HG03108 (cell line): ENCODE measurements around the gene POLR2A.

ENCODE experiments used
- ATAC-seq: cut with Tn5 transposase; IDR thresholded peaks from one replicate; pipeline ENCODE4 v1.9.1; 2021; ENCODE audit warnings: moderate library complexity; ENCODE audit not compliant: unreplicated experiment

The POLR2A gene

DNA sequence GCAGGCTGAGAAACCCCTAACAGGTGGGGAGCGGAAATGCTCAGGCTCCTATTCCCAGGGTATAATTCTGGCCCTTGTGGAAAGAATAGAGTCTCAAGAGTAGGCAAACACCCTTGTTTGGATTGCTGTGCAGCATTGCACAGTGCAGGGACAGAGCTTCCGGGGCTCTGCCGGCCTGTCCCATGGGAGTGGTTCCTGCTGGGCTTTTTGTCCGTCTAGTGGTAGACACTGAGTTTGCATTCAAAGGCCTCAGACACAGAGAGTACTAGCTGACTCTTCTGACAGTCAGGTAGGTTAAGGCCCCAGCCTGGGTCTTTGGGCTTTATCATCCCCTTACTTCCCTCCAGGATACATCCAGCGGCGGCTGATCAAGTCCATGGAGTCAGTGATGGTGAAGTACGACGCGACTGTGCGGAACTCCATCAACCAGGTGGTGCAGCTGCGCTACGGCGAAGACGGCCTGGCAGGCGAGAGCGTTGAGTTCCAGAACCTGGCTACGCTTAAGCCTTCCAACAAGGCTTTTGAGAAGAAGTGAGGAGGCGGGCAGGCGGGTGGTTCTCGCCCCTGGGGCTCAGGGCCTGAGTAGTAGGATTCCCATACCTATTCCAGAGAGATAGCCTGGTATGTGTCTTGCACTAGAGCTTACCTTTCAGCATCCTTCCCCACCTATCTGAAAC, 18.1 kb downstream of the POLR2A start:
- ATAC-seq, result no peak

DNA sequence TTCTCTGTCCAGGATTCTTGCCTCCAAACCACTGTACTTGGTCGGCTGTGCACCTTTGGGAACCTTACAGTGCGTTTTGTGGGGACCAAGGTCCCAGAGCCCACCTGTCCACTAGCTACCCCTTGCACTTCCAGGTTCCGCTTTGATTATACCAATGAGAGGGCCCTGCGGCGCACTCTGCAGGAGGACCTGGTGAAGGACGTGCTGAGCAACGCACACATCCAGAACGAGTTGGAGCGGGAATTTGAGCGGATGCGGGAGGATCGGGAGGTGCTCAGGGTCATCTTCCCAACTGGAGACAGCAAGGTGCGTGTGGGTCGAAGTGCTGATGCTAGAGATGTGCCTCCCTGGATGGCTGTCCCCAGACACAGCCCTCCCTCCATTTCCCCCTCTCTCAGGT, 18.8 kb downstream of the POLR2A start:
- ATAC-seq, result no peak

DNA sequence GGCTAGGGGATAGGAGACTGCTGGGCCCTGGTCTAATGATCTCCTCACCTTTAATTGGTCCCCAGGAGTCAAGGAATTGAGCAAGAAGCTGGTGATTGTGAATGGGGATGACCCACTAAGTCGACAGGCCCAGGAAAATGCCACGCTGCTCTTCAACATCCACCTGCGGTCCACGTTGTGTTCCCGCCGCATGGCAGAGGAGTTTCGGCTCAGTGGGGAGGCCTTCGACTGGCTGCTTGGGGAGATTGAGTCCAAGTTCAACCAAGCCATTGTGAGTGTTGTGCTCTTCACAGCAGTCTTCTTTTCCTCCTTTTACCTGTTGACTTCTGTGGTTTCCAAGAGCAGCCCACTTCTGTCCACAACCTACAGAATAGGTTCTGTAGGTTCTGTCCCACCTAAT, 19.4 kb downstream of the POLR2A start:
- ATAC-seq, result no peak

DNA sequence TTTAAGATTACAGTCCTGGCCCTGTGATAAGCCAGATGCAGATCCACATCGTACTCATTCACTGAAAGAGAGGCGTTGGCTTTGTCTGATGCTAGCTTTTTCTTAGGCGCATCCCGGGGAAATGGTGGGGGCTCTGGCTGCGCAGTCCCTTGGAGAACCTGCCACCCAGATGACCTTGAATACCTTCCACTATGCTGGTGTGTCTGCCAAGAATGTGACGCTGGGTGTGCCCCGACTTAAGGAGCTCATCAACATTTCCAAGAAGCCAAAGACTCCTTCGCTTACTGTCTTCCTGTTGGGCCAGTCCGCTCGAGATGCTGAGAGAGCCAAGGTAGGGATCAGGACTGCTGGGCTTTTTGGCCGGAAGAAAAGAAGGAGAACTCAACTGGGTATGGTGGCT, 24.0 kb downstream of the POLR2A start:
- ATAC-seq, result no peak

DNA sequence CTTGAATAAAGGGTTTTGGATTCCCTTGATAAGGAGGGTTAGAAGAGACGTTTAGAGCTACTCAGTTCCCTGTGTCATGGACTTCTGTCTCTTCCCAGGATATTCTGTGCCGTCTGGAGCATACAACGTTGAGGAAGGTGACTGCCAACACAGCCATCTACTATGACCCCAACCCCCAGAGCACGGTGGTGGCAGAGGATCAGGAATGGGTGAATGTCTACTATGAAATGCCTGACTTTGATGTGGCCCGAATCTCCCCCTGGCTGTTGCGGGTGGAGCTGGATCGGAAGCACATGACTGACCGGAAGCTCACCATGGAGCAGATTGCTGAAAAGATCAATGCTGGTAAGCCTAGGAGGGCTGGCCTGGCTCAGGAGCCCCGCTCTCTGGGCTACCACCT, 24.7 kb downstream of the POLR2A start:
- no peak for ATAC-seq

DNA sequence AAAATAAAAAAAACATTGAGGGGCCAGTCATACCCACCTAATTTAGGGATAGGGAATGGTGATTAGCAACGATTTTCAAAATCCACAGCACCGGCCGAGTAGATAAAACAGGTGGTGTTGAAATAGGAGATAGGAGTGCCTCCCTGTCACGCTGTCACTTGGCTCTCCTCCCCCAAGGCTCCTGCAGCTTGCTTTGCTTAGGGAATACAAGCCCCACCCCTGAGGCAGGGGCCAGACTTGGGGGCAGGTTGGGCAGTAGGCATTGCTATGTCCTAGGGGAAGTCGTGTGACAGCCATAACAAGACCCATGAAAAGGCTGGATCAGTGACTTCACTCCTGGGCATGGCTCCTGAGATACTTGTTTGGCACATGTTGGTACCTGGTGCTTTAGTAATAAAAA, 25.8 kb downstream of the POLR2A start:
- no peak for ATAC-seq

DNA sequence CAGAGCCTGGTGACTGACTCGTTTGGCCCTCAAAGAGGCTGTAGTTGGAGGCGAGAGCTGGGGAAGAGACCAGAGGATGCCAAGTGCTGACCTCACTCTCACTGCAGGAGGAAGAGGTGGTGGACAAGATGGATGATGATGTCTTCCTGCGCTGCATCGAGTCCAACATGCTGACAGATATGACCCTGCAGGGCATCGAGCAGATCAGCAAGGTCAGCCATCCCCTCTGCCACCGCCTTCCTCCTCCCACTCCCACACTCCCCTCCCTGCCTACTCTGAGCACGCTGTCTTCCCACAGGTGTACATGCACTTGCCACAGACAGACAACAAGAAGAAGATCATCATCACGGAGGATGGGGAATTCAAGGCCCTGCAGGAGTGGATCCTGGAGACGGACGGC, 26.9 kb downstream of the POLR2A start:
- ATAC-seq, result no peak

DNA sequence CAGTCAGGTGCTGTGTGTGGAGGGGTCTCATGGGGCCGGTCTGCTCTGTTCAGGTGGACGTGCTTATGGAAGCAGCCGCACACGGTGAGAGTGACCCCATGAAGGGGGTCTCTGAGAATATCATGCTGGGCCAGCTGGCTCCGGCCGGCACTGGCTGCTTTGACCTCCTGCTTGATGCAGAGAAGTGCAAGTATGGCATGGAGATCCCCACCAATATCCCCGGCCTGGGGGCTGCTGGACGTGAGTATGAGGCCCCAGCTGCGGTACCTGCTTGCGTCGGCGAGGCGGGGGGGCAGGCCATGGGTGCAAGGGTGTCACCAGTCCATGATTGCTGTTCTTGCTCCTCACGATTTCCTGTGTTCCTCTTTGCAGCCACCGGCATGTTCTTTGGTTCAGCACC, 27.9 kb downstream of the POLR2A start:
- no peak for ATAC-seq

DNA sequence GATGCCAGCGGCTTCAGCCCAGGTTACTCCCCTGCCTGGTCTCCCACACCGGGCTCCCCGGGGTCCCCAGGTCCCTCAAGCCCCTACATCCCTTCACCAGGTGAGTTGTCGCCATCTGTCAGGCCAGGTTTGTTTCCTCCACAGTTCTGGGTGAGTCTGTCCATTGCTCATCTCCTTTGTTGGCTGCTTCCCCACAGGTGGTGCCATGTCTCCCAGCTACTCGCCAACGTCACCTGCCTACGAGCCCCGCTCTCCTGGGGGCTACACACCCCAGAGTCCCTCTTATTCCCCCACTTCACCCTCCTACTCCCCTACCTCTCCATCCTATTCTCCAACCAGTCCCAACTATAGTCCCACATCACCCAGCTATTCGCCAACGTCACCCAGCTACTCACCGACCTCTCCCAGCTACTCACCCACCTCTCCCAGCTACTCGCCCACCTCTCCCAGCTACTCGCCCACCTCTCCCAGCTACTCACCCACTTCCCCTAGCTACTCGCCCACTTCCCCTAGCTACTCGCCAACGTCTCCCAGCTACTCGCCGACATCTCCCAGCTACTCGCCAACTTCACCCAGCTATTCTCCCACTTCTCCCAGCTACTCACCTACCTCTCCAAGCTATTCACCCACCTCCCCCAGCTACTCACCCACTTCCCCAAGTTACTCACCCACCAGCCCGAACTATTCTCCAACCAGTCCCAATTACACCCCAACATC, 28.8 kb downstream of the POLR2A start:
- ATAC-seq, result no peak

DNA sequence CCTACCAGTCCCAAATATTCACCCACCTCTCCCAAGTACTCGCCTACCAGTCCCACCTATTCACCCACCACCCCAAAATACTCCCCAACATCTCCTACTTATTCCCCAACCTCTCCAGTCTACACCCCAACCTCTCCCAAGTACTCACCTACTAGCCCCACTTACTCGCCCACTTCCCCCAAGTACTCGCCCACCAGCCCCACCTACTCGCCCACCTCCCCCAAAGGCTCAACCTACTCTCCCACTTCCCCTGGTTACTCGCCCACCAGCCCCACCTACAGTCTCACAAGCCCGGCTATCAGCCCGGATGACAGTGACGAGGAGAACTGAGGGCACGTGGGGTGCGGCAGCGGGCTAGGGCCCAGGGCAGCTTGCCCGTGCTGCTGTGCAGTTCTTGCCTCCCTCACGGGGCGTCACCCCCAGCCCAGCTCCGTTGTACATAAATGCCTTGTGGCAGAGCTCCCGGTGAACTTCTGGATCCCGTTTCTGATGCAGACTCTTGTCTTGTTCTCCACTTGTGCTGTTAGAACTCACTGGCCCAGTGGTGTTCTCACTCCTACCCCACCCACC, 29.8 kb downstream of the POLR2A start:
- no peak for ATAC-seq

DNA sequence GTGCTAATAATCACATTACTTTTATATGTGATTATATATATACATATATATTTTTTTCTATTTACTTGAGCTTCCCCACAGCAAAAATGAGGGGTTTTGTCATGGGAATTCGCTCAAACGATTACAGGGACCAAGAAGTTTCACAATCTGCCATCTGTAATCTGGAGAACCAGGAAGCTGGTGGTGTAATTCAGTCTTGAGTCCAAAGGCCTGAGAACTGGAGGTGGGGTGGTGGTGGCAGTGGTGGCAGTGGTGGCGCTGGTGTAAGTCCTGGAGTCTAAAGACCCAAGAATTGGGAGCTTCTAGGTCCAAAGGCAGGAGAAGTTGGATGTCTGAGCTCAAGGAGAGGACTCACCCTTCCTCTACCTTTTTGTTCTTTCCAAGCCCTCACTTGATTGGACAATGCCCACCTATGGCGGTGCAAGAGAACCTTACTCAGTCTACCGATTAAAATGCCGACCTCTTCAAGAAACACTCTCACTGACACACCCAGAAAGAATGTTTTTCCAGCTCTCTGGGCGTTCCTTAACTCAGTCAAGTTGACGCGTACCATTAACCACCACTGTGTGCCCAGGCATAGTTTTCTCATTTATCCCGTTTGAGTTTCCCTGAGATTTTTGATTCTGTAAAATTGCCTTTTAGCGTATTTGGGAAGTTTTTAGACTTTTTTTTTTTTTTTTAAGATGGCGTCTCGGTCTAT, 31.9 kb downstream of the POLR2A start:
- ATAC-seq, result no peak

DNA sequence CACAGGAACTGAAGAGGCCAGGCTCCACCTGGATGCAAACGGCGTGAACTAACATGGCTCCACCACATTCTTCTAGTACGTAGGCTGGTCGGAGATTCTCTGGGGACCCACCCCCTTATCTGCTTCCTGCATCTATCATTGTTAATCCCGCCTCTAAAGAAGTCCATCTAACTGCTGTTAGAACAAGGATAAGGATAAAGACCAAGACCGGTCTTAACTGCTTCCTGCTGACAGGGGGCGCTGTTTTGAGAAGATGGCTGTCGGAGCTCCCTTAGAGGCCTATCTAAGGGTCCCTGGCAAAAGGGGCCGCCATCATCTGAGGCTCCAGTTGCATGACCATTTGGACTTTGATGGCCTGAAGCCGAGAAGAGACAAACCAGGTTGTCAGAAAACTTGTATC, 38.9 kb downstream of the POLR2A start:
- ATAC-seq, result no peak

DNA sequence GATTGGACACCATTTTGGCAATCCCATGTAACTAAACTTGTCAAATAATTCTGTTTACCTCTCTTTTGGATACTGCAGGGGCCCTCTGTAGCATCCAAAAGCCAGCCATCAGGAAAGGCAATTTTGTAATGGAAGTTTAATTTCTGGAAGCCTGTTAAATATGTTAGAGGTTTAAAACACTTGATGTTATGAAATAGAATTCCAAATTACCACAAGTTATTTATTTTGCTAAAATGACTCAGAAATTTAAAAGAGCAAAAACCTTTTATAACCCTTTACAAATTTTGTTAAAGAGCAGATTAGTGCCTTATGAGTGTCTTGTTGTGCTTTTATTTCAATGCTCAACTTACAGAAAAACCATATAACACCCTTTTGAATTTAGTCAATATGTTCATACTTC, 44.7 kb downstream of the POLR2A start:
- ATAC-seq, result no peak

DNA sequence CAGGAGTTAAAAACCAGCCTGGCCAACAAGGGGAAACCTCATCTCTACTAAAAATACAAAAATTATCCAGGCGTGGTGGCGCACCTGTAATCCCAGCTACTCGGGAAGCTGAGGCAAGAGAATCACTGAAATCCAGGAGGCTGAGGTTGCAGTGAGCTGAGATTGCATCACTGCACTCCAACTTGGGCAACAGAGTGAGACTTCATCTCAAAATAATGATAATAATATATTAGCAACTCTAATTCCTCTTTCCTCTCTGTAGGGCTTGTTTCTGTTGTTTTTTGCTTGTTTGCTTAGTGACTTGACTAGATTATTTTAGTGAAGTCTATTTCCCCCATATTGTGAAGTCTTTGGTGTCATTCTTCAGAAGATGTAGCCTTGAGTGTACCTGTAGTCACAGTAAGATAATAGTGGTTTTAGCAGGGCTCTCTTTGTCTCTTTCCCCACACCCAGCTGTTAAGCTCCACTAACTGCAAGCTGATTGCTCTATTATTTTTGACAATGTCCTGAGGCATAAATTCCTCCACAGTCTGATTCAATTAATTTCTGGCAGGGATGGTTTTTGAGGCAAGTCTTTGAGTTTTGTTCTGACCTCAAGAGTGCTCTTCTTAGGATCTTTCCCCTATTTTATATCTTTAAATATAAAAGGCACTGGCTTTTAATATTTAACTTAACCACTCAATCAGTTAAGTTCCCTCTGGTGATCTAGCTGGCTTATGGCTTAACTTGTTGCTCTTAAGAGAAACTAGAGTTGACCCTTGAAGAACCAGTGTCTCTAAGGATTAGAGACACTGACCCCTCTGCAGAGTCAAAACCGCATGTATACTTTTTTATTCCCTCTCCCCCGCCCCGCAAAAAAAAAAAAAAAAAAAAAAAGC, 46.1 kb downstream of the POLR2A start:
- ATAC-seq, result no peak

DNA sequence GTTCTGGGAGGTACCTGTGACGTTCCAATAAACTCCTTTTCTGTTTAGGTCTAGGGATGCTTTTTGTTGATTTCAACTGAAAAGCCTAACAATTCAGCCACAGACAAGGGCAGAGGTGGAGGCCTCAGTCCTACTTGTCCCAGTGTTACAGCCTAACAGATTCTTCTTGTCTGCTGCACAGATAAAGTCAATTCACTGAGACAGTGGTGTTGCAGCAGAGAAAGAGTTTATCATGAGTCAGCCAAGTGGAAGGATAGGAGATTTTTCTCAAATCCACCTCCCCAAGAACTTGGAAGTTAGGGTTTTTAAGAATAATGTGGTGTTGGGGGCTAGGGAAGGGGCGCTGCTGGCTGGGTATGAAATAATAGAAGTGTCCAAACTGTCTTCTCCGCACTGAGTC, 53.9 kb downstream of the POLR2A start:
- ATAC-seq, result no peak

DNA sequence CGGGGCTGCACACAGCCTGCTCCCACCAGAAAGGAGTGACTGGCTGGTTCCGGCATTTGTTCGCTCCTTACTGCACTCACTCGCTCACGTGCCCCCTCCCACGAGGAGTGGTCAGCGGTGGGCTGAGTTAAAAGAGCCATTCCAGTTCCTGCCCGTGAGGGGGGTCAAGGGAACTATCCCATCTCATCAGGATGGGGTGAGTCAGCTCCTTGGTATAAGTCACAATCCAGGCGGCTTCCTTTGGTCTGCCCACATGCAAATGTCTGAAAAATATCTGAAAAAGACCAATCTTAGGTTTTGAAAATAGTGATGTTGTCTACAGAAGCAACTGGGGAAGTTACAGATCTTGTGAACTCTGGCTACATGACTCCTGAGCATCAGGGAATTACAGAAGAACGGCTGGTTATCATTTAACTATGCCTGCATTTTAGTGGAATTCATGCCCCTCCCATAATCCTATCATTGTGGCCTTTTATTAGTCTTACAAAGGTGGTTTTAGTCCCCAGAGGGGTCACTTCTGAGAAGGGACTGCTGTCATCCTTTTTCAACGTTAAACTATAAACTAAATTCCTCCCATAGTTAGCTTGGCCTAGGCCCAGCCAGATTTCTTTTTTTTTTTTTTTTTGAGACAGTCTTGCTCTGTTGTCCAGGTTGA, 54.9 kb downstream of the POLR2A start:
- no peak for ATAC-seq

DNA sequence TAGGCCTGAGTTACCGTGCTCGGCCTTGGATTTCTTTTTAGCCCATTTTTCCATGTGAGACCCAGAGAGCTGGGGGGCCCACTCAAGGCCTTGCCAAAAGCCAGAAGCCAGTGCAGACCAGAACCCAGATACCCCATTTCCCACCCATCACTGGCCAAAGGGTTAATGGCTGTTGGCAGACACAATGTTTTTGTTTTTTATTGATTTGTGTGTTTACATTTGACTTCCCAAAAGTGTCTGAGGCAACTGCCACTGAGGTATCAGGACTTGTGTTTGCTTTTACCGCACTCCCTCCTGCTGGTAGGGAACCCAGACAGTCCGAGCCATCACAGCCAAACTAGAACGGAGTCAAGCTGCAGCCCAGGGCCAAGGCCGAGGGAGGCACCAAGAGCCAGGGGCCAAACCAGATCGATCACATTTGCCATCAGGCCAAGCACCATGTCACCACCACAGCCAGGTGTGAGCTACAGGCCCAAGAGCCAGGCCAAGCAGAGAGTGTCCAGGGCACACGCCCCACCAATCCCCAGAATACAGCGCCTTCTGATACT, 57.0 kb downstream of the POLR2A start:
- no peak for ATAC-seq

DNA sequence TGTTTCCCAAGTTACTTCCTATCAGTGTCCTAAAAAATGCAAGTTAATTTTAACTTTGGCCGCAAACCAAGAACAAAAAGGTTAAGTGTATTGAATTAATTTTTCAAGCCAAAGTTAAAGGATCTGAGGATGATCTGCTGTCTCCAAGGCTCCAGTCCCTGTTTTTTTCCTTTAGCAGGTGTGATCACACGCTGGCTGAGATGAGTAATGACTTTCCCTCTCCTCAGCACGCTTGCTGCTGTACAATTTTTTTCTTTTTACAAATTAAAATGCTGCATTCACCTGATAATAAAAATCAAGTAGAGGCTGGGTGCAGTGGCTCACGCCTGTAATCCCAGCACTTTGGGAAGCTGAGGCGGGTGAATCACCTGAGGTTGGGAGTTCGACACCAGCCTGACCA, 60.7 kb downstream of the POLR2A start:
- no peak for ATAC-seq

DNA sequence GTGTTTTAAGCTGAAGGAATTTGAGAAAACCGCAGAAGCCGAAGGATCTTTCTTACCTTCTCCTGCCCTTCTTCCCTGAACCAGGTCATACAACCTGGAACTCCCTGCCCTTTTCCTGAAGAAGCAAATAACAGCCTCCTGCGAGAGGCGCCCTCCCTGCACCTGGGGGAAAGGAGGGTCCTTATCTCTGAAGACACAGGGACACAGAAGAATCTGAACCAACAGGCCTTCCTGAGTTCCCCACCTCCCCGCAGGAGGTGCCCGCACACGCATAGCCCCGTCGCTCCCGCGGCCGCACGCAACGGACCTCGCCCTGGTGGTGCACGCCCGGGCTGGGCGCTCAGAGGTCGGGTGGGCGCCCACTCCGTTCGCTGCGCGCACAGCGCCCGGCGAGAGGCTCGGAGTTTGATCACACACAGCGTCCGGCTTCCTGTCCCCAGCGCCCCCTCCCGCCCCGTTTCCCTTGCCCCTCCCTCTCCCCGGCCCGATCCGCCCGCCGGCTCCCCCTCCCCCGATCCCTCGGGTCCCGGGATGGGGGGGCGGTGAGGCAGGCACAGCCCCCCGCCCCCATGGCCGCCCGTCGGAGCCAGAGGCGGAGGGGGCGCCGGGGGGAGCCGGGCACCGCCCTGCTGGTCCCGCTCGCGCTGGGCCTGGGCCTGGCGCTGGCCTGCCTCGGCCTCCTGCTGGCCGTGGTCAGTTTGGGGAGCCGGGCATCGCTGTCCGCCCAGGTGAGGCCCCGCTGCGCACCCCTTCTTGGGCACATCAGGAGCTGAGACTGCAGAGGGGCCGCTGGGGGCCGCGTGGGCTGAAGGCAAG, 64.6 kb downstream of the POLR2A start, which contains the start of gene TNFSF12:
TSS of gene TNFSF12 (plus strand) at position 474 of the 816 bp plus-strand sequence. CDS start at position 570, 96 bp downstream.
- no peak for ATAC-seq
